Left cardiac atrium (tissue), 4 donors: ENCODE measurements around the gene RHBDF1. TPM values are rescaled to one million over a fixed set of nuclear protein-coding genes. Genes with fewer than 3 reads are reported as not detected.
"Not testable (repeated sequence)": the region's sequence is repeated elsewhere in the genome, so short reads cannot be mapped to it uniquely, and the experiment has no call there.

Experiments
- ATAC-seq, 2 donors: fragments of 200-7000 bp; cut with Tn5 transposase; one replicate each; pipeline ENCODE4 v1.9.1; 2020; ENCODE audit warnings: mild to moderate bottlenecking in 2 of 2, moderate library complexity in 2 of 2
- DNase-seq: peaks from one replicate; pipeline ENCODE4 v3.0.0-alpha.2; 2020
- intact Hi-C, 2 donors: fragments of 100-400 bp; cut with DNase I; formaldehyde crosslinking; loops; one replicate each; pipeline versions ENCODE4 v1.14.1 to v1.15.1; 2022 to 2023
- microRNA-seq, 2 donors: library from miRNA; unstranded; fragments of <30 nt; microRNA quantifications; one replicate each; pipeline ENCODE4 v1.2.0, GENCODE V29; 2020
- total RNA-seq, 2 donors: library from RNA; stranded (reverse); fragmentation: NEBNext Ultra II Directional; extraction: Animal tissue kit (Norgen Biotek cat#: 25700); gene quantifications; one replicate each; pipeline ENCODE4 v1.2.1, GENCODE V29; 2021
- donor health status: DM: no; HTN: yes; CAD: no.
- donor health status: DM: no; HTN: yes; CAD: no; lungs with severe emphysema.
- donor health status: DM: yes; HTN: yes; CAD: no.
- donor health status: Dilated cardiomyopathy.

Gene RHBDF1
- total RNA-seq, 2 donors from 2014 or later = 15.5 to 22.1 TPM

DNA sequence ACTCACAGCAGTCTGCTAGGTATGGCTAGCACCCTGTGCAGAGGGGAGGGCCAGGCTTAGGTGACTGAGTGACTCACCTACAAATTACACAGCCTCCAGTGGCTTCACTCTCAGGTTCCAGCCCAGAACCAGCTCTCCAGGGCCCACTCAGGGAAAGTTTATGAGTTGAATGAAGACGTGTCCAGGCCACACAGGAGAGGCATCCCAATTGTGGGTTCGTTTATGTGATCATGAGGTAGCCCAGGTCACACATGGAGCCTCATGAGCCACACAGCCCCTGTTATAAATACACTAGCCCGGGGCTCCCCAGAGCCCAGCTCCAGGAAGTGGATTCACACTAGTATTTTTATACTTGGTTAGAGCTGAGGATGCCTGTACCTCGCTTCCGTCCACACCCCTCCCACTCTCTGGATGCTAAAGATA, 46.5 kb downstream of the RHBDF1 start:
- DNase-seq, ATAC-seq, intact Hi-C loops: not testable (repeated sequence)

DNA sequence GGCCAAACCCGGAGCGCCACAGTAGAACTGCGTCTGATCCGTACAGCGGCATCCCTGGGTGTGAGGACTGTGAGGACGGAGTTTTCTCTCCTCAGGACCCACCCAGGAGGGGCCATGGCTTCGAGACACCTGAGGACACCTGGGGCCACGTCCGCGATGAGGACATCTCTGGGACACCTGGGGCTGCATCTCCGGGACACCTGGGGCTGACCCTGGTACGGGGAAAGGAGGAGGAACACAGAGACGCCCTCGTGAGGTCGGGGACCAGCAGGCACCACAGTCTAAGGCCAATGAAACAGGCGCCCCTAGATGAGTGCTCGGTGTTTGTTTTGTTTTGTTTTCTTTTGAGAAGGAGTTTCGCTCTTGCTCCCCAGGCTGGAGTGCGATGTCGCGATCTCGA, 48.3 kb downstream of the RHBDF1 start:
- DNase-seq, ATAC-seq, intact Hi-C loops: not testable (repeated sequence)

DNA sequence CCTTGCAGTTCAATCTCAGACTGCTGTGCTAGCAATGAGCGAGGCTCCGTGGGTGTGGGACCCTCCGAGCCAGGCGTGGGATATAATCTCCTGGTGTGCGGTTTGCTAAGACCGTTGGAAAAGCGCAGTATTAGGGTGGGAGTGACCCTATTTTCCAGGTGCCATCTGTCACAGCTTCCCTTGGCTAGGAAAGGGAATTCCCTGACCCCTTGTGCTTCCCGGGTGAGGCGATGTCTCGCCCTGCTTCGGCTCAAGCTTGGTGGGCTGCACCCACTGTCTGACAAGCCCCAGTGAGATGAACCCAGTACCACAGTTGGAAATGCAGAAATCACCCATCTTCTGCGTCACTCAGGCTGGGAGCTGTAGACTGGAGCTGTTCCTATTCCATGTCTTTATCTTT, 51.5 kb downstream of the RHBDF1 start:
- ATAC-seq, DNase-seq, intact Hi-C loops: not testable (repeated sequence)

DNA sequence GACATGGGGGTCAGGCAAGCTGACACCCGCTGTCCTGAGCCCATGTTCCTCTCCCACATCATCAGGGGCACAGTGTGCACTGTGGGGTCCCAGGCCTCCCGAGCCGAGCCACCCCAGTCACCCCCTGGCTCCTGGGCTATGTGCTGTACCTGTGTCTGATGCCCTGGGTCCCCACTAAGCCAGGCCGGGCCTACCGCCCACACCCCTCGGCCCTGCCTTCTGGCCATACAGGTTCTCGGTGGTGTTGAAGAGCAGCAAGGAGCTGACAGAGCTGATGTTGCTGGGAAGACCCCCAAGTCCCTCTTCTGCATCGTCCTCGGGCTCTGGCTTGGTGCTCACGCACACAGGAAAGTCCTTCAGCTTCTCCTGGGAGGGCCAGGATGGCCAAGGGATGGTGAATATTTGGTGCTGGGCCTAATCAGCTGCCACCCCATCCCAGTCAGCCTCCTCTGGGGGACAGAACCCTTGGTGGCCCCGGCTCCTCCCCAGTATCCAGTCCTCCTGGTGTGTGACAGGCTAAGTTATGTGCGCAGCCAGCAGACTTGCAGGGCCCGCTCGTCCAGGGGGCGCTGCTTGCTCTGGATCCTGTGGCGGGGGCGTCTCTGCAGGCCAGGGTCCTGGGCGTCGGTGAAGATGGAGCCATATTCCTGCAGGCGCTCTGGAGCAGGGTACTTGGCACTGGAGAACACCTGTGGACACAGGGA, 55.2 kb downstream of the RHBDF1 start:
- DNase-seq, ATAC-seq, intact Hi-C loops: not testable (repeated sequence)

DNA sequence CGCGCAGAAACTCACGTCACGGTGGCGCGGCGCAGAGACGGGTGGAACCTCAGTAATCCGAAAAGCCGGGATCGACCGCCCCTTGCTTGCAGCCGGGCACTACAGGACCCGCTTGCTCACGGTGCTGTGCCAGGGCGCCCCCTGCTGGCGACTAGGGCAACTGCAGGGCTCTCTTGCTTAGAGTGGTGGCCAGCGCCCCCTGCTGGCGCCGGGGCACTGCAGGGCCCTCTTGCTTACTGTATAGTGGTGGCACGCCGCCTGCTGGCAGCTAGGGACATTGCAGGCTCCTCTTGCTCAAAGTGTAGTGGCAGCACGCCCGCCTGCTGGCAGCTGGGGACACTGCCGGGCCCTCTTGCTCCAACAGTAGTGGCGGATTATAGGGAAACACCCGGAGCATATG, 61.7 kb downstream of the RHBDF1 start:
- DNase-seq (peak; percentile 94), ATAC-seq (peak in 1 of 2 donors; percentile 38)
- intact Hi-C loops = not testable (repeated sequence)

DNA sequence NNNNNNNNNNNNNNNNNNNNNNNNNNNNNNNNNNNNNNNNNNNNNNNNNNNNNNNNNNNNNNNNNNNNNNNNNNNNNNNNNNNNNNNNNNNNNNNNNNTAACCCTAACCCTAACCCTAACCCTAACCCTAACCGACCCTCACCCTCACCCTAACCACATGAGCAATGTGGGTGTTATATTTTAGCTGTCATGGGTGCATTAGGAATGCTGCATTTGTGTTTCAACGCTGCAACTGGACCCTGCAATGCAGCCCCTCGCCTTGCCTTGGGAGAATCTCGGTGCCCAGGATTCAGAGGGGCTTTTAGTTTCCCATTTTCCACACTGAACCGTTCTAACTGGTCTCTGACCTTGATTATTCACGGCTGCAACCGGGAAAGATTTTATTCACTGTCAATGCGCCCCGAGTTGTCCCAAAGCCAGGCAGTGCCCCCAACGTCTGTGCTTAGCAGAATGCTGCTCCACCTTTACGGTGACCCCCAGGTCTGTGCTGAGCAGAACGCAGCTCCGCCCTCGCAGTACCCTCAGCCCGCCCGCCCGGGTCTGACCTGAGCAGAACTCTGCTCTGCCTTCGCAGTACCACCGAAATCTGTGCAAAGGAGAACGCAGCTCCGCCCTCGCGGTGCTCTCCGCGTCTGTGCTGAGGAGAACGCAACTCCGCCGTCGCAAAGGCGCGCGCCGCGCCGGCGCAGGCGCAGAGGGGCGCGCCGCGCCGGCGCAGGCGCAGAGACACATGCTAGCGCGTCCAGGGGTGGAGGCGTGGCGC, 62.3 kb downstream of the RHBDF1 start:
- ATAC-seq (peak; percentile 95 to 97), DNase-seq (no peak)
- intact Hi-C loops = no loop called here

Small RNAs within 50 kb of the gene (microRNA-seq; reads per million reads assigned to microRNA genes)
- 0 reads per million in 2 donors for gene MIR6859-4

Other genes starting within 250 kb of the RHBDF1 start
- 10 to 100 TPM; 11.4 to 11.7 TPM for gene POLR3K, start 19.0 kb downstream of the RHBDF1 start, total RNA-seq
- gene SNRNP25, start 18.8 kb downstream of the RHBDF1 start, total RNA-seq = 10 to 100 TPM; 54.7 to 56.9 TPM
- 10 to 100 TPM; 29.9 to 40.2 TPM for gene MPG, start 5.6 kb upstream of the RHBDF1 start, total RNA-seq
- 10 to 100 TPM; 18.3 to 18.7 TPM for gene NPRL3, start 66.0 kb upstream of the RHBDF1 start, total RNA-seq
- under 1 TPM in 1 of 2 donors, not detected in 1; 0.32 TPM for gene HBZ, start 80.0 kb upstream of the RHBDF1 start, total RNA-seq
- not detected for gene HBM, start 93.3 kb upstream of the RHBDF1 start, total RNA-seq
- gene HBA2, start 100.2 kb upstream of the RHBDF1 start, total RNA-seq = 100 to 1,000 TPM in 1 of 2 donors, 10 to 100 TPM in 1; 50.7 to 136 TPM
- gene HBA1, start 104.0 kb upstream of the RHBDF1 start, total RNA-seq = 100 to 1,000 TPM in 1 of 2 donors, 10 to 100 TPM in 1; 62.0 to 232 TPM
- not detected for gene HBQ1, start 107.8 kb upstream of the RHBDF1 start, total RNA-seq
- gene LUC7L, start 156.8 kb upstream of the RHBDF1 start, total RNA-seq = 10 to 100 TPM; 28.2 to 32.9 TPM
- 100 to 1,000 TPM; 119 to 160 TPM for gene FAM234A, start 162.2 kb upstream of the RHBDF1 start, total RNA-seq
- gene RGS11, start 203.3 kb upstream of the RHBDF1 start, total RNA-seq = 10 to 100 TPM; 14.8 to 15.3 TPM
- gene ARHGDIG, start 208.0 kb upstream of the RHBDF1 start, total RNA-seq = 1 to 10 TPM; 4.9 to 5.1 TPM
- 1 to 10 TPM; 2.4 to 3.6 TPM for gene PDIA2, start 210.5 kb upstream of the RHBDF1 start, total RNA-seq